WTC11 (cell line): ENCODE results near the gene FAM13A. TPM values are rescaled to one million over a fixed set of nuclear protein-coding genes. Genes with fewer than 3 reads are reported as not detected.

Source experiments
- ATAC-seq: fragments of 200-7000 bp; cut with Tn5 transposase; 2 replicates; pipeline ENCODE4 v1.10.0; 2021; ENCODE audit warnings: mild to moderate bottlenecking, moderate library complexity
- CTCF ChIA-PET: fragments of 300-600 bp; sonication (Branson Sonifier 250); formaldehyde crosslinking; loops from one replicate; lab custom pipeline; 2021; ENCODE audit warnings: antibody characterized with exemption; lab: Charles Lee
- POLR2A ChIA-PET: fragments of 350-600 bp; sonication (Branson Sonifier 250); formaldehyde crosslinking; loops from one replicate; lab custom pipeline; 2021; ENCODE audit warnings: antibody characterized with exemption; lab: Charles Lee
- DNase-seq: peaks from one replicate; pipeline ENCODE4 v3.0.0; 2021; ENCODE audit warnings: low spot score
- H3K27ac Mint-ChIP-seq: 2 replicates; pipeline ENCODE4 v1.8.0; 2021; ENCODE audit warnings: mixed read lengths
- H3K27me3 Mint-ChIP-seq: 2 replicates; pipeline ENCODE4 v1.8.0; 2021; ENCODE audit warnings: low read depth, mild to moderate bottlenecking, moderate library complexity, mixed read lengths
- H3K36me3 Mint-ChIP-seq: 2 replicates; pipeline ENCODE4 v1.8.0; 2021; ENCODE audit warnings: mixed read lengths
- H3K4me1 Mint-ChIP-seq: 2 replicates; pipeline ENCODE4 v1.8.0; 2022; ENCODE audit warnings: mixed read lengths
- H3K4me3 Mint-ChIP-seq: 2 replicates; pipeline ENCODE4 v1.8.0; 2021; ENCODE audit warnings: mild to moderate bottlenecking, moderate library complexity, mixed read lengths
- H3K9me3 Mint-ChIP-seq: 2 replicates; pipeline ENCODE4 v1.8.0; 2021; ENCODE audit warnings: mixed read lengths
- CREM ChIP-seq: sonication (generic); formaldehyde crosslinking; IDR thresholded peaks from 2 replicates; pipeline ENCODE4 v1.8.1; 2022; ENCODE audit warnings: mild to moderate bottlenecking, missing genetic modification reagents, moderate library complexity
- JUN ChIP-seq: sonication (generic); formaldehyde crosslinking; IDR thresholded peaks from 2 replicates; pipeline ENCODE4 v1.8.0; 2023; ENCODE audit warnings: mild to moderate bottlenecking, missing genetic modification reagents
- NR1H2 ChIP-seq: sonication (generic); formaldehyde crosslinking; IDR thresholded peaks from 2 replicates; pipeline ENCODE4 v1.9.0; 2021; ENCODE audit warnings: mild to moderate bottlenecking, moderate library complexity, missing genetic modification reagents
- OVOL2 ChIP-seq: fragments of 250-450 bp; sonication (Bioruptor Pico); IDR thresholded peaks from 2 replicates; pipeline ENCODE4 v1.9.0; 2021; ENCODE audit warnings: mild to moderate bottlenecking, borderline replicate concordance
- PRRX2 ChIP-seq: fragments of 250-450 bp; sonication (Bioruptor Pico); IDR thresholded peaks from 2 replicates; pipeline ENCODE4 v1.8.0; 2021; ENCODE audit warnings: mild to moderate bottlenecking
- RORB ChIP-seq: fragments of 250-450 bp; sonication (Bioruptor Pico); IDR thresholded peaks from 2 replicates; pipeline ENCODE4 v1.9.0; 2021; ENCODE audit warnings: mild to moderate bottlenecking
- SMAD3 ChIP-seq: sonication (generic); formaldehyde crosslinking; IDR thresholded peaks from 2 replicates; pipeline ENCODE4 v1.8.0; 2022; ENCODE audit warnings: missing genetic modification reagents, mild to moderate bottlenecking, borderline replicate concordance
- SMAD4 ChIP-seq: sonication (generic); formaldehyde crosslinking; IDR thresholded peaks from 2 replicates; pipeline ENCODE4 v1.8.0; 2022; ENCODE audit warnings: mild to moderate bottlenecking, missing genetic modification reagents
- TCF7 ChIP-seq: sonication (generic); formaldehyde crosslinking; IDR thresholded peaks from 2 replicates; pipeline ENCODE4 v1.8.0; 2022; ENCODE audit warnings: mild to moderate bottlenecking, low read depth, missing genetic modification reagents, moderate library complexity
- TEAD1 ChIP-seq: sonication (generic); formaldehyde crosslinking; IDR thresholded peaks from 2 replicates; pipeline ENCODE4 v1.8.0; 2022; ENCODE audit warnings: mild to moderate bottlenecking, missing genetic modification reagents
- ZNF138 ChIP-seq: sonication (generic); formaldehyde crosslinking; conservative IDR thresholded peaks from 2 replicates; pipeline ENCODE4 v1.8.1; 2022; ENCODE audit warnings: mild to moderate bottlenecking, moderate library complexity, missing genetic modification reagents
- total RNA-seq: library from RNA; stranded (reverse); gene quantifications from 3 replicates; pipeline ENCODE4 v1.2.3, GENCODE V29; 2021
- TF ChIP-seq, protein P1 (sequence below): fragments of 200-600 bp; IDR thresholded peaks from 2 replicates; pipeline ENCODE4 v1.8.0; 2022; ENCODE audit warnings: antibody characterized with exemption
- TF ChIP-seq, protein P2 (sequence below): fragments of 250-450 bp; sonication (Bioruptor Pico); conservative IDR thresholded peaks from 2 replicates; pipeline ENCODE4 v1.9.0; 2021; ENCODE audit warnings: mild to moderate bottlenecking
- TF ChIP-seq, protein P3 (sequence below): sonication (generic); formaldehyde crosslinking; IDR thresholded peaks from 2 replicates; pipeline ENCODE4 v1.8.1; 2022; ENCODE audit warnings: low read depth, mild to moderate bottlenecking, moderate library complexity, missing genetic modification reagents, borderline replicate concordance
- TF ChIP-seq, protein P4 (sequence below): sonication (generic); formaldehyde crosslinking; IDR thresholded peaks from 2 replicates; pipeline ENCODE4 v1.8.1; 2022; ENCODE audit warnings: mild to moderate bottlenecking, missing genetic modification reagents, moderate library complexity, borderline replicate concordance
- TF ChIP-seq, protein P5 (sequence below): sonication (generic); formaldehyde crosslinking; IDR thresholded peaks from 2 replicates; pipeline ENCODE4 v1.8.1; 2023; ENCODE audit warnings: mild to moderate bottlenecking, missing genetic modification reagents, moderate library complexity
- TF ChIP-seq, protein P6 (sequence below): sonication (generic); formaldehyde crosslinking; IDR thresholded peaks from 2 replicates; pipeline ENCODE4 v1.8.1; 2023; ENCODE audit warnings: mild to moderate bottlenecking, missing genetic modification reagents
- TF ChIP-seq, protein P7 (sequence below): sonication (generic); formaldehyde crosslinking; IDR thresholded peaks from 2 replicates; pipeline ENCODE4 v1.8.0; 2022; ENCODE audit warnings: mild to moderate bottlenecking, missing genetic modification reagents
- TF ChIP-seq, protein P8 (sequence below): fragments of 250-450 bp; sonication (Bioruptor Pico); IDR thresholded peaks from 2 replicates; pipeline ENCODE4 v1.9.0; 2021; ENCODE audit warnings: mild to moderate bottlenecking
- TF ChIP-seq, protein P9 (sequence below): sonication (generic); formaldehyde crosslinking; IDR thresholded peaks from 2 replicates; pipeline ENCODE4 v1.8.1; 2022; ENCODE audit warnings: low read depth, missing genetic modification reagents, borderline replicate concordance
- TF ChIP-seq, protein P10 (sequence below): sonication (generic); formaldehyde crosslinking; IDR thresholded peaks from 2 replicates; pipeline ENCODE4 v1.8.0; 2023; ENCODE audit warnings: missing genetic modification reagents

Gene FAM13A
- total RNA-seq, 1 experiment from 2014 or later, result 14.6 TPM

DNA sequence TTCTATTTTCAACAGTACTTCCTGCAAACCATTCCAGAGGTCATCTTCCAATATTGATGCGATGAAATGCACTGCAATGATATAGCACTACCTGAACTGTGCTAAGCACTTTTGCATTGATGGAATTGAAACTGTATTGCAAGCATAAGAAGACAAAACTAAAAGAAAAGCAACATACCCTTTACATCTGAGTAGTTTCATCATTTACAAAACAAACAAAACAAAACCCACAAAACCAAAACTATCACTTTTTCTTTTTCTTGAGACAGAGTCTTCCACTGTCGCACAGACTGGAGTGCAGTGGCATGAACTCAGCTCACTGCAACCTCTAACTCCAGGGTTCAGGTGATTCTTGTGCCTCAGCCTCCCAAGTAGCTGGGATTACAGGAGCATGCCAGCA is 239.2 kb downstream of the FAM13A start:
- DNase-seq, result no peak
- H3K27me3 Mint-ChIP-seq, result no peaks in the 10 kb centered on the region
- H3K4me1 Mint-ChIP-seq, result peaks cover 34% of the 10 kb centered on the region
- H3K9me3 Mint-ChIP-seq, result no peaks in the 10 kb centered on the region
- ChIA-PET CTCF (interaction anchor here (0.5 to 4.3 kb wide), 4 partner anchors 79 to 207 kb away, joined by 3 to 38 read pairs (median 6); no protein-coding TSS in a partner anchor), POLR2A (no interaction called here)
- no peaks in the 10 kb centered on the region for H3K36me3 Mint-ChIP-seq
- H3K4me3 Mint-ChIP-seq, result no peak overlapping the region
- ATAC-seq, result no peak
- TF ChIP-seq, protein P1, sequence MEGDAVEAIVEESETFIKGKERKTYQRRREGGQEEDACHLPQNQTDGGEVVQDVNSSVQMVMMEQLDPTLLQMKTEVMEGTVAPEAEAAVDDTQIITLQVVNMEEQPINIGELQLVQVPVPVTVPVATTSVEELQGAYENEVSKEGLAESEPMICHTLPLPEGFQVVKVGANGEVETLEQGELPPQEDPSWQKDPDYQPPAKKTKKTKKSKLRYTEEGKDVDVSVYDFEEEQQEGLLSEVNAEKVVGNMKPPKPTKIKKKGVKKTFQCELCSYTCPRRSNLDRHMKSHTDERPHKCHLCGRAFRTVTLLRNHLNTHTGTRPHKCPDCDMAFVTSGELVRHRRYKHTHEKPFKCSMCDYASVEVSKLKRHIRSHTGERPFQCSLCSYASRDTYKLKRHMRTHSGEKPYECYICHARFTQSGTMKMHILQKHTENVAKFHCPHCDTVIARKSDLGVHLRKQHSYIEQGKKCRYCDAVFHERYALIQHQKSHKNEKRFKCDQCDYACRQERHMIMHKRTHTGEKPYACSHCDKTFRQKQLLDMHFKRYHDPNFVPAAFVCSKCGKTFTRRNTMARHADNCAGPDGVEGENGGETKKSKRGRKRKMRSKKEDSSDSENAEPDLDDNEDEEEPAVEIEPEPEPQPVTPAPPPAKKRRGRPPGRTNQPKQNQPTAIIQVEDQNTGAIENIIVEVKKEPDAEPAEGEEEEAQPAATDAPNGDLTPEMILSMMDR, result no peak
- TF ChIP-seq, protein P2, sequence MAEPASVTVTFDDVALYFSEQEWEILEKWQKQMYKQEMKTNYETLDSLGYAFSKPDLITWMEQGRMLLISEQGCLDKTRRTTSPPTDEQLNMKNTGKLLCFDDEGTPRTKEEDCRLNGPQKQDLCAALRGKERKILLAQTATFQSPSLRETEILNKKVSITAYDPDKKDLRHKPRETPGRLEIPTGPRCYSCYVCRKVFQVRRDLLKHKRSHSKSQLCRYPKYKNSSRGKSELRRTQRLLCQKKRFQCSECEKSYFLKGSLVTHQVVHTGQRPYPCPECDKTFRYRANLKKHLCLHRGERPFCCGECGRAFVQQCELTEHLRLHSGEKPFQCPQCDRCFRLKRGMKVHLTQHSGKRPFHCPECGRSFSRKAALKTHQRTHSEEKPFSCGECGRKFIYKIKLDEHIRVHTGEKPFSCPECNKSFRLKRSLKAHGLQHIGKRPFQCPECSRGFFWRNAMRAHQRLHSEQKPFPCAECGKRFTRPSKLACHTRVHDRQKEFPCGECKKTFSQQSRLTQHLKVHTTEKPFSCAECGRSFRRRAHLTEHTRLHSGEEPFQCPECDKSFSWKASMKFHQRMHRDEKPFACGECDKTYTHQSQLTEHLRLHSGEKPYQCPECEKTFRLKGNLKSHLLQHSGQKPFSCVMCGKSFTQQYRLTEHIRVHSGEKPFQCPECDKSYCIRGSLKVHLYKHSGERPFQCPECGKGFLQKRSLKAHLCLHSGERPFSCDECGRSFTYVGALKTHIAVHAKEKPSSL (CRISPR knock-in tag), result no peak
- no peak for TF ChIP-seq PRRX2 (CRISPR knock-in tag)
- no peak for TF ChIP-seq CREM
- no peak for TF ChIP-seq TCF7
- TF ChIP-seq, protein P3, sequence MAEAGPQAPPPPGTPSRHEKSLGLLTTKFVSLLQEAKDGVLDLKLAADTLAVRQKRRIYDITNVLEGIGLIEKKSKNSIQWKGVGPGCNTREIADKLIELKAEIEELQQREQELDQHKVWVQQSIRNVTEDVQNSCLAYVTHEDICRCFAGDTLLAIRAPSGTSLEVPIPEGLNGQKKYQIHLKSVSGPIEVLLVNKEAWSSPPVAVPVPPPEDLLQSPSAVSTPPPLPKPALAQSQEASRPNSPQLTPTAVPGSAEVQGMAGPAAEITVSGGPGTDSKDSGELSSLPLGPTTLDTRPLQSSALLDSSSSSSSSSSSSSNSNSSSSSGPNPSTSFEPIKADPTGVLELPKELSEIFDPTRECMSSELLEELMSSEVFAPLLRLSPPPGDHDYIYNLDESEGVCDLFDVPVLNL (CRISPR knock-in tag), result no peak
- no peak for TF ChIP-seq RORB (CRISPR knock-in tag)
- no peak for TF ChIP-seq OVOL2
- TF ChIP-seq, protein P4, sequence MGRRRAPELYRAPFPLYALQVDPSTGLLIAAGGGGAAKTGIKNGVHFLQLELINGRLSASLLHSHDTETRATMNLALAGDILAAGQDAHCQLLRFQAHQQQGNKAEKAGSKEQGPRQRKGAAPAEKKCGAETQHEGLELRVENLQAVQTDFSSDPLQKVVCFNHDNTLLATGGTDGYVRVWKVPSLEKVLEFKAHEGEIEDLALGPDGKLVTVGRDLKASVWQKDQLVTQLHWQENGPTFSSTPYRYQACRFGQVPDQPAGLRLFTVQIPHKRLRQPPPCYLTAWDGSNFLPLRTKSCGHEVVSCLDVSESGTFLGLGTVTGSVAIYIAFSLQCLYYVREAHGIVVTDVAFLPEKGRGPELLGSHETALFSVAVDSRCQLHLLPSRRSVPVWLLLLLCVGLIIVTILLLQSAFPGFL (CRISPR knock-in tag), result no peak
- TF ChIP-seq, protein P5, sequence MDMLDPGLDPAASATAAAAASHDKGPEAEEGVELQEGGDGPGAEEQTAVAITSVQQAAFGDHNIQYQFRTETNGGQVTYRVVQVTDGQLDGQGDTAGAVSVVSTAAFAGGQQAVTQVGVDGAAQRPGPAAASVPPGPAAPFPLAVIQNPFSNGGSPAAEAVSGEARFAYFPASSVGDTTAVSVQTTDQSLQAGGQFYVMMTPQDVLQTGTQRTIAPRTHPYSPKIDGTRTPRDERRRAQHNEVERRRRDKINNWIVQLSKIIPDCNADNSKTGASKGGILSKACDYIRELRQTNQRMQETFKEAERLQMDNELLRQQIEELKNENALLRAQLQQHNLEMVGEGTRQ (CRISPR knock-in tag), result no peak
- TF ChIP-seq SMAD4 (CRISPR knock-in tag), result no peak
- TF ChIP-seq, protein P6, sequence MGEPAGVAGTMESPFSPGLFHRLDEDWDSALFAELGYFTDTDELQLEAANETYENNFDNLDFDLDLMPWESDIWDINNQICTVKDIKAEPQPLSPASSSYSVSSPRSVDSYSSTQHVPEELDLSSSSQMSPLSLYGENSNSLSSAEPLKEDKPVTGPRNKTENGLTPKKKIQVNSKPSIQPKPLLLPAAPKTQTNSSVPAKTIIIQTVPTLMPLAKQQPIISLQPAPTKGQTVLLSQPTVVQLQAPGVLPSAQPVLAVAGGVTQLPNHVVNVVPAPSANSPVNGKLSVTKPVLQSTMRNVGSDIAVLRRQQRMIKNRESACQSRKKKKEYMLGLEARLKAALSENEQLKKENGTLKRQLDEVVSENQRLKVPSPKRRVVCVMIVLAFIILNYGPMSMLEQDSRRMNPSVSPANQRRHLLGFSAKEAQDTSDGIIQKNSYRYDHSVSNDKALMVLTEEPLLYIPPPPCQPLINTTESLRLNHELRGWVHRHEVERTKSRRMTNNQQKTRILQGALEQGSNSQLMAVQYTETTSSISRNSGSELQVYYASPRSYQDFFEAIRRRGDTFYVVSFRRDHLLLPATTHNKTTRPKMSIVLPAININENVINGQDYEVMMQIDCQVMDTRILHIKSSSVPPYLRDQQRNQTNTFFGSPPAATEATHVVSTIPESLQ (CRISPR knock-in tag), result no peak
- TF ChIP-seq NR1H2, result no peak
- no peak for TF ChIP-seq TEAD1 (CRISPR knock-in tag)
- no peak for TF ChIP-seq ZNF138 (CRISPR knock-in tag)
- no peak overlapping the region for H3K27ac Mint-ChIP-seq

DNA sequence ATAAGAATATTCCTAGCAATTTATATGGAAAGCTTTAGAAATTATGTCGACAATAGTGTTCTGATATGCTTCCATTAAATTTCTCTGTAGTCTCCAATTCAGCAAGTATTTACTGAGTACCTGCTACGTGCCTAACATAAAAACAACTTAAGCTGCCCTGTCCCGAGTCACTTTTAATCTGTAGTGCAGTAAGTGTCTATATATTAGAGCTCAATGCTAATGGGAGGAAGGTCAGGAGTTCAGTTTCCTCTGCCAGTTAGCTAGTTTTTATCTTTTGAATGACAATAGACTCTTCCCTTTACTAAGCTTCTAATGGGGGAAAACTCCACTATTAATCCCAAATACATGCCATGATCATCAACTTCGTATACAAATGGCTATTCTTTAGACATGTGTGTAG is 240.6 kb downstream of the FAM13A start:
- Mint-ChIP-seq H3K4me3 (no peak overlapping the region), H3K9me3 (no peaks in the 10 kb centered on the region), H3K27ac (no peak overlapping the region), H3K36me3 (no peaks in the 10 kb centered on the region), H3K4me1 (peaks cover 28% of the 10 kb centered on the region), H3K27me3 (no peaks in the 10 kb centered on the region)
- ATAC-seq (no peak), DNase-seq (no peak)
- ChIA-PET POLR2A (interaction anchor here (0.6 kb wide), 1 partner anchor 200 kb away, joined by 3 read pairs; no protein-coding TSS in a partner anchor), CTCF (interaction anchor here (1.0 to 2.7 kb wide), 3 partner anchors 77 to 207 kb away, joined by 4 to 7 read pairs (median 5); no protein-coding TSS in a partner anchor)
- TF ChIP-seq SMAD3 (CRISPR knock-in tag) (no peak), RORB (CRISPR knock-in tag) (no peak), JUN (no peak)
- TF ChIP-seq, protein P7, sequence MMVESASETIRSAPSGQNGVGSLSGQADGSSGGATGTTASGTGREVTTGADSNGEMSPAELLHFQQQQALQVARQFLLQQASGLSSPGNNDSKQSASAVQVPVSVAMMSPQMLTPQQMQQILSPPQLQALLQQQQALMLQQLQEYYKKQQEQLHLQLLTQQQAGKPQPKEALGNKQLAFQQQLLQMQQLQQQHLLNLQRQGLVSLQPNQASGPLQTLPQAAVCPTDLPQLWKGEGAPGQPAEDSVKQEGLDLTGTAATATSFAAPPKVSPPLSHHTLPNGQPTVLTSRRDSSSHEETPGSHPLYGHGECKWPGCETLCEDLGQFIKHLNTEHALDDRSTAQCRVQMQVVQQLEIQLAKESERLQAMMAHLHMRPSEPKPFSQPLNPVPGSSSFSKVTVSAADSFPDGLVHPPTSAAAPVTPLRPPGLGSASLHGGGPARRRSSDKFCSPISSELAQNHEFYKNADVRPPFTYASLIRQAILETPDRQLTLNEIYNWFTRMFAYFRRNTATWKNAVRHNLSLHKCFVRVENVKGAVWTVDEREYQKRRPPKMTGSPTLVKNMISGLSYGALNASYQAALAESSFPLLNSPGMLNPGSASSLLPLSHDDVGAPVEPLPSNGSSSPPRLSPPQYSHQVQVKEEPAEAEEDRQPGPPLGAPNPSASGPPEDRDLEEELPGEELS (CRISPR knock-in tag), result no peak
- TF ChIP-seq, protein P8, sequence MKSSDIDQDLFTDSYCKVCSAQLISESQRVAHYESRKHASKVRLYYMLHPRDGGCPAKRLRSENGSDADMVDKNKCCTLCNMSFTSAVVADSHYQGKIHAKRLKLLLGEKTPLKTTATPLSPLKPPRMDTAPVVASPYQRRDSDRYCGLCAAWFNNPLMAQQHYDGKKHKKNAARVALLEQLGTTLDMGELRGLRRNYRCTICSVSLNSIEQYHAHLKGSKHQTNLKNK (CRISPR knock-in tag), result no peak
- TF ChIP-seq, protein P9, sequence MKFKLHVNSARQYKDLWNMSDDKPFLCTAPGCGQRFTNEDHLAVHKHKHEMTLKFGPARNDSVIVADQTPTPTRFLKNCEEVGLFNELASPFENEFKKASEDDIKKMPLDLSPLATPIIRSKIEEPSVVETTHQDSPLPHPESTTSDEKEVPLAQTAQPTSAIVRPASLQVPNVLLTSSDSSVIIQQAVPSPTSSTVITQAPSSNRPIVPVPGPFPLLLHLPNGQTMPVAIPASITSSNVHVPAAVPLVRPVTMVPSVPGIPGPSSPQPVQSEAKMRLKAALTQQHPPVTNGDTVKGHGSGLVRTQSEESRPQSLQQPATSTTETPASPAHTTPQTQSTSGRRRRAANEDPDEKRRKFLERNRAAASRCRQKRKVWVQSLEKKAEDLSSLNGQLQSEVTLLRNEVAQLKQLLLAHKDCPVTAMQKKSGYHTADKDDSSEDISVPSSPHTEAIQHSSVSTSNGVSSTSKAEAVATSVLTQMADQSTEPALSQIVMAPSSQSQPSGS (CRISPR knock-in tag), result no peak
- TF ChIP-seq, protein P10, sequence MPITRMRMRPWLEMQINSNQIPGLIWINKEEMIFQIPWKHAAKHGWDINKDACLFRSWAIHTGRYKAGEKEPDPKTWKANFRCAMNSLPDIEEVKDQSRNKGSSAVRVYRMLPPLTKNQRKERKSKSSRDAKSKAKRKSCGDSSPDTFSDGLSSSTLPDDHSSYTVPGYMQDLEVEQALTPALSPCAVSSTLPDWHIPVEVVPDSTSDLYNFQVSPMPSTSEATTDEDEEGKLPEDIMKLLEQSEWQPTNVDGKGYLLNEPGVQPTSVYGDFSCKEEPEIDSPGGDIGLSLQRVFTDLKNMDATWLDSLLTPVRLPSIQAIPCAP (CRISPR knock-in tag), result no peak
